Osteoblast (primary cell): Measurements from ENCODE around the gene CDC6. TPM values are rescaled to one million over a fixed set of nuclear protein-coding genes. Genes with fewer than 3 reads are reported as not detected.

Source experiments
- DNase-seq: peaks from one replicate; pipeline ENCODE4 v3.0.0; 2011; ENCODE audit warnings: low spot score, mixed read lengths; ENCODE audit not compliant: insufficient read length; ENCODE audit errors: missing footprints
- H2AFZ ChIP-seq: 2 replicates; pipeline ENCODE4 v1.6.0; 2011; ENCODE audit warnings: mild to moderate bottlenecking, low read length
- H3K27ac ChIP-seq: 2 replicates; pipeline ENCODE4 v1.5.1; 2011; ENCODE audit warnings: mild to moderate bottlenecking, low read depth, low read length, moderate library complexity
- H3K27me3 ChIP-seq: 2 replicates; pipeline ENCODE4 v1.6.0; 2012; ENCODE audit warnings: mild to moderate bottlenecking, control low read depth, inconsistent platforms, low read length, moderate library complexity; ENCODE audit not compliant: insufficient read depth
- H3K36me3 ChIP-seq: 2 replicates; pipeline ENCODE4 v1.5.1; 2011; ENCODE audit warnings: mild to moderate bottlenecking, low read length, control low read depth, moderate library complexity; ENCODE audit not compliant: insufficient read depth
- H3K4me1 ChIP-seq: 2 replicates; pipeline ENCODE4 v1.5.1; 2011; ENCODE audit warnings: mild to moderate bottlenecking, low read length, control low read depth, moderate library complexity; ENCODE audit not compliant: insufficient read depth
- H3K4me2 ChIP-seq: 2 replicates; pipeline ENCODE4 v1.6.0; 2011; ENCODE audit warnings: mild to moderate bottlenecking, low read length; ENCODE audit not compliant: insufficient read depth
- H3K4me3 ChIP-seq: fragments of 200-600 bp; sonication (generic); 3 replicates; pipeline ENCODE4 v1.5.1; 2012; ENCODE audit warnings: mild to moderate bottlenecking, low read length, inconsistent platforms; ENCODE audit not compliant: insufficient read depth
- H3K79me2 ChIP-seq: 2 replicates; pipeline ENCODE4 v1.6.0; 2012; ENCODE audit warnings: mild to moderate bottlenecking, low read length, control low read depth, inconsistent platforms; ENCODE audit not compliant: insufficient read depth
- H3K9me3 ChIP-seq: 2 replicates; pipeline ENCODE4 v1.5.1; 2011; ENCODE audit warnings: low read depth, low read length, control low read depth
- H4K20me1 ChIP-seq: 2 replicates; pipeline ENCODE4 v1.6.0; 2012; ENCODE audit warnings: mild to moderate bottlenecking, low read length, control low read depth; ENCODE audit not compliant: insufficient read depth
- CTCF ChIP-seq: IDR thresholded peaks from 2 replicates; pipeline ENCODE4 v1.5.1; 2011; ENCODE audit warnings: mild to moderate bottlenecking, low read depth, low read length, moderate library complexity; ENCODE audit errors: extremely low read depth
- total RNA-seq: library from RNA; depleted of rRNA; stranded (reverse); fragments of >200 nt; gene quantifications from 2 replicates; pipeline ENCODE4 v1.2.3, GENCODE V29; 2012

The CDC6 gene
- total RNA-seq, 1 donor, result 5.1 TPM

GRCh38 chr17:40326014-40326831, 38.5 kb downstream of the CDC6 start:
- no peaks in the 10 kb centered on the region for H3K9me3 ChIP-seq
- peaks cover 98% of the 10 kb centered on the region for H3K79me2 ChIP-seq
- H3K36me3 ChIP-seq, result peaks cover 2% of the 10 kb centered on the region
- no peak overlapping the region for H2AFZ ChIP-seq
- peak overlapping the region; percentile 51 for H3K27ac ChIP-seq
- peaks cover 69% of the 10 kb centered on the region for H4K20me1 ChIP-seq
- peaks cover 82% of the 10 kb centered on the region for H3K4me1 ChIP-seq
- H3K27me3 ChIP-seq, result no peaks in the 10 kb centered on the region
- no peak for TF ChIP-seq CTCF
- peak overlapping the region; percentile 75 for H3K4me2 ChIP-seq
- peak; percentile 13 for DNase-seq
- H3K4me3 ChIP-seq, result peak overlapping the region; percentile 47

- Histone ChIP-seq H3K4me1 (peaks cover 82% of the 10 kb centered on the region), H4K20me1 (peaks cover 69% of the 10 kb centered on the region), H3K9me3 (no peaks in the 10 kb centered on the region), H2AFZ (no peak overlapping the region), H3K4me2 (peak overlapping the region; percentile 75), H3K4me3 (peak overlapping the region; percentile 47), H3K79me2 (peaks cover 98% of the 10 kb centered on the region), H3K36me3 (peaks cover 5% of the 10 kb centered on the region), H3K27me3 (no peaks in the 10 kb centered on the region), H3K27ac (peak overlapping the region; percentile 51)
- no peak for TF ChIP-seq CTCF
- DNase-seq, result peak; percentile 93
Measured at GRCh38 chr17:40326832-40327199, 39.1 kb downstream of the CDC6 start.

GRCh38 chr17:40327244-40327729, 39.6 kb downstream of the CDC6 start:
- Histone ChIP-seq H3K27ac (no peak overlapping the region), H3K27me3 (no peaks in the 10 kb centered on the region), H3K4me2 (peak overlapping the region; percentile 75), H3K9me3 (no peaks in the 10 kb centered on the region), H2AFZ (no peak overlapping the region), H3K4me3 (no peak overlapping the region), H3K36me3 (peaks cover 5% of the 10 kb centered on the region), H3K79me2 (peaks cover 98% of the 10 kb centered on the region), H4K20me1 (peaks cover 67% of the 10 kb centered on the region), H3K4me1 (peaks cover 82% of the 10 kb centered on the region)
- peak; percentile 63 for DNase-seq
- TF ChIP-seq CTCF, result no peak

GRCh38 chr17:40327735-40328385, 40.2 kb downstream of the CDC6 start:
- no peaks in the 10 kb centered on the region for H3K9me3 ChIP-seq
- no peaks in the 10 kb centered on the region for H3K27me3 ChIP-seq
- H3K4me2 ChIP-seq, result no peak overlapping the region
- no peak for TF ChIP-seq CTCF
- no peak overlapping the region for H3K4me3 ChIP-seq
- peaks cover 5% of the 10 kb centered on the region for H3K36me3 ChIP-seq
- no peak overlapping the region for H3K27ac ChIP-seq
- DNase-seq, result peak; percentile 90
- peaks cover 97% of the 10 kb centered on the region for H3K79me2 ChIP-seq
- H2AFZ ChIP-seq, result no peak overlapping the region
- peaks cover 82% of the 10 kb centered on the region for H3K4me1 ChIP-seq
- H4K20me1 ChIP-seq, result peaks cover 67% of the 10 kb centered on the region
